Central memory CD8-positive, alpha-beta T cell (primary cell): ENCODE data around the gene CAPNS2.

Source experiments
- ATAC-seq: fragments of 150-1000 bp; cut with Tn5 transposase; replicated peaks from 2 replicates; pipeline ENCODE4 v1.10.0; 2022; ENCODE audit warnings: mild to moderate bottlenecking, moderate FRiP score, moderate number of reproducible peaks; ENCODE audit not compliant: poor library complexity, severe bottlenecking; ENCODE audit errors: extremely low read depth
- DNase-seq, 2 donors: peaks; one replicate each; pipeline ENCODE4 v3.0.0; 2021; ENCODE audit warnings: low spot score in 2 of 2
- H3K27ac Mint-ChIP-seq: one replicate; pipeline ENCODE4 v1.8.0; 2022; ENCODE audit warnings: low read depth, mild to moderate bottlenecking, moderate library complexity, mixed read lengths
- H3K27me3 Mint-ChIP-seq: one replicate; pipeline ENCODE4 v1.8.0; 2022; ENCODE audit warnings: mixed read lengths
- H3K36me3 Mint-ChIP-seq: one replicate; pipeline ENCODE4 v1.8.0; 2022; ENCODE audit warnings: mild to moderate bottlenecking, moderate library complexity, mixed read lengths; ENCODE audit not compliant: insufficient read depth
- H3K4me1 Mint-ChIP-seq: one replicate; pipeline ENCODE4 v1.8.0; 2022; ENCODE audit warnings: mixed read lengths
- H3K4me3 Mint-ChIP-seq: one replicate; pipeline ENCODE4 v1.8.0; 2022; ENCODE audit warnings: mild to moderate bottlenecking, moderate library complexity, mixed read lengths
- H3K9me3 Mint-ChIP-seq: one replicate; pipeline ENCODE4 v1.8.0; 2022; ENCODE audit warnings: mixed read lengths

The CAPNS2 gene

DNA sequence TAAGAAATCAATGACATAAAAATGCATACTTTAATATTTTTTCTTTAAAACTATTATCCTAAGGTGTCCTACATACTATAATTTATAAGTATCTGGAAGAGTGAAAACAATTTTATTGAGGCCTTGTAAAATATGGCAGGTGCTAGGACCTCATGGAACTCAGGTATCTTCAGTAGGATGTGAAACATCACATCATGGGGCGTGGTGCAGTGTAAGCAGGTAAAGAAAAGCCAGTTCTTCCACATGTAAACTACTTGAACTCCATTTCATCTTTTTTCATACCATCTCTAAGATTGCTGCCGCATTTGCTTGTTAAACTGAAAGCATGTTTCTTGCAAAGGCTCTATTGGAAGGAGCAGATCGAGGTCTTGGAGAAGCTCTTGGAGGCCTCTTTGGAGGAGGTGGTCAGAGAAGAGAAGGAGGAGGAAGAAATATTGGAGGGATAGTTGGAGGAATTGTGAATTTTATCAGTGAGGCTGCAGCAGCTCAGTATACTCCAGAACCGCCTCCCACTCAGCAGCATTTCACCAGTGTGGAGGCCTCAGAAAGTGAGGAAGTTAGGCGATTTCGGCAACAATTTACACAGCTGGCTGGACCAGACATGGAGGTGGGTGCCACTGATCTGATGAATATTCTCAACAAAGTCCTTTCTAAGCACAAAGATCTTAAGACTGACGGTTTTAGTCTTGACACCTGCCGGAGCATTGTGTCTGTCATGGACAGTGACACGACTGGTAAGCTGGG is at the start of gene CAPNS2:
CAPNS2 (plus strand) TSS at position 253 of the 744 bp plus-strand sequence; CDS start at position 326, 73 bp downstream.
- Mint-ChIP-seq H3K27me3 (peaks cover 62% of the 10 kb centered on the region), H3K9me3 (no peaks in the 10 kb centered on the region), H3K4me3 (no peak within 1 kb of the TSS), H3K36me3 (peaks cover 2% of the 10 kb centered on the region), H3K27ac (no peak within 1 kb of the TSS), H3K4me1 (no peaks in the 10 kb centered on the region)
- ATAC-seq (no peak), DNase-seq (no peak)

DNA sequence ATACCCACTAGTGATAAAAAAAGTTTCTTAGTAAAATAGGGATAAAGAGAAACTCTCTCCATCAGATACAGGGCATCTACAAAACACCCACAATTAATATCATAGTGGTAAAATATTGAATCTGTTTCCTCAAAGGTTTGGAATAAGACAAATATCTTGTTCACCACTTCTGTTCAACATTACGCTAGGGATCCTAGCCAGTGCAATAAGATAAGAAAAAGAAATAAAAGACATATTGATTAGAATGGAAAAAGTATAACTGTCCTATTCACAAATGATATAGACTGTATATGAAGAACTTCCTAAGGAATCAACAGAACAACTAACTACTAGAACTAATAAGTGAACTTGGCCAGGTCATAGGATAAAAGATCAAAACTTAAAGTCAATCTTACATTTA is 44.7 kb upstream of the CAPNS2 start:
- H3K27ac Mint-ChIP-seq = no peak overlapping the region
- H3K9me3 Mint-ChIP-seq = no peaks in the 10 kb centered on the region
- peaks cover 12% of the 10 kb centered on the region for H3K27me3 Mint-ChIP-seq
- no peaks in the 10 kb centered on the region for H3K4me1 Mint-ChIP-seq
- no peak for ATAC-seq
- H3K4me3 Mint-ChIP-seq = no peak overlapping the region
- no peak for DNase-seq
- H3K36me3 Mint-ChIP-seq = no peaks in the 10 kb centered on the region

DNA sequence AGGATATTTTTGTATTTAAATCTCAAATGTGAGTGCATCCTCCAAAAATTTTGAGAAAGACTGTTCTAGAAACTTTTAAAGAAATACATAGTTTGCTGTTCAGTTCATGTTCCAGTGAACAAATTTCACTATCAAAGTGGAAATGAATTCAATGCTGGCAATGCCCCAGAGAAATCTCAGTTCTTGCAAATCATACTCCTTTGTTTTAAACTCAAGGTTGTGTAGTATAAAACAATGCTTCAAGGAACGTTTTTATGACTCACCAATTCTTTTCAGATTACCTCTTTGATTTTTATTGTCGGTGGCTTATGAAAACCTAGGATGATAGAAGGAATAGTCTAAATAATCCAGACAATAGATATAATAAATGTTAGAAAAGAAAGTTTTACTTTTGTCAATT is 40.0 kb upstream of the CAPNS2 start:
- Mint-ChIP-seq H3K4me1 (no peaks in the 10 kb centered on the region), H3K4me3 (no peak overlapping the region), H3K27ac (no peak overlapping the region), H3K36me3 (peaks cover 1% of the 10 kb centered on the region), H3K9me3 (no peaks in the 10 kb centered on the region), H3K27me3 (peaks cover 21% of the 10 kb centered on the region)
- DNase-seq (no peak), ATAC-seq (no peak)

DNA sequence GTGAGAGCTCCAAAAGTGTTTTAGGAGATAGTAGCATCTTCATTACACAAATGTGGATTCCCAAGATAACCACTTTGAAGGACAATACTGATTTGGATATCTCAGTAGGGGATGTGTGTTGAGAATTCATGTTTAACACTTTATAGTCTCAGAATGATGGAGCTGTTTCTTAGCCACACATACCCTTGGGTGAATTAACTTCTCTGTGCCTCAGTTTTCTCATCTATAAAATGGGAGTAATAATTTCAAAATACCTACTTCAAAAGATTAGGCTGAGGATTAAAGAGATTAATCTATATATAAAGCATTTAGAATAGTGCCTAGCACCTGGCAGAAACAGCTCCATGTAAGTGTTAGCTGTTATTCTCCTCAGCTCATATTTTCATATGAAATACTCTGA is 38.6 kb upstream of the CAPNS2 start:
- Mint-ChIP-seq H3K4me3 (no peak overlapping the region), H3K4me1 (no peaks in the 10 kb centered on the region), H3K9me3 (no peaks in the 10 kb centered on the region), H3K36me3 (peaks cover 1% of the 10 kb centered on the region), H3K27ac (no peak overlapping the region), H3K27me3 (peaks cover 21% of the 10 kb centered on the region)
- ATAC-seq = no peak
- no peak for DNase-seq

DNA sequence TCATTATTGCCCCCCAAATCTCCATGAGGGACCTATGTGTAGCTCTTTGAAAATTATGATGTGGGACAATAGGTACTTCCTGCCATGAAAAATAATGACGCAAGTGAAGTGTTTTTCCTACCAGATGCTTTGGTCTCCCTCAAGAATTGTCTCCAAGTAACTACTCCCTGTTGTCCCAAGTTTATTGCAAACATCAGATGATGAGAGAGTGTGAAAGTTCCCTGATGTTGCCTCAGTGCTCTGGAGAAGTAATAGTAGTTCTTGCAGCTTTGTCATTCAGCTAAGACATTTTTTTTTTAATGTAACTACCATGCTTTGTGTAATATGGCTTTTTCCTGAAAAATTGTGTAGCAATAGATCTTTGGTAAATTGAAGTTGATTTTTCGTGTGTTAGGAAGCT is 37.5 kb upstream of the CAPNS2 start:
- DNase-seq (no peak), ATAC-seq (no peak)
- no peak overlapping the region for H3K4me3 Mint-ChIP-seq
- peaks cover 1% of the 10 kb centered on the region for H3K36me3 Mint-ChIP-seq
- no peak overlapping the region for H3K27ac Mint-ChIP-seq
- H3K4me1 Mint-ChIP-seq = no peaks in the 10 kb centered on the region
- peaks cover 21% of the 10 kb centered on the region for H3K27me3 Mint-ChIP-seq
- no peaks in the 10 kb centered on the region for H3K9me3 Mint-ChIP-seq

DNA sequence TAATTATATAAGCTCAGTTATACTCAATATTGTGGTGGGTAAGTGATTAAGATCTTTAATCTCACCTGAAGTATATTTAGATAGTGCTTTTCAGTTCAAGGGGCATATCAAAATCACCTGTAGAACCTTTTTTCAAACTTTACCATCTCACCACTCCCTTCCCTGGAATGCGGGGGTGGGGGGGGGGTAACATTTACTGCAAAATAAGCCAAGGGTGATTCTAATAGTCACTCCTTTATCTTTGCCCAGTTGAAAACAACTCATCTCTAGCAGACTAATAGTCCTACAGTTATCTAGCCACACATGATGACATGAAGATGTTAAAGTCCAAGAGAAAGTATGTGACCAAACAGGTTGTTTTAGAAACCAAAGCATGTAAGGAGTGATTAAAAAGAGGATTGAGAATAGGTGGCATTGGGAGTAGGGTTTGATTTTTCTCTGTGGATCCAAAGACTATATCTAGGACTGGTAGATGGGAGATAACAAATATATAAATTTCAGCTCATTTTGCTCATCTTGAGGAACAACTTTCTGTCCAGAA is 36.1 kb upstream of the CAPNS2 start:
- Mint-ChIP-seq H3K27me3 (peaks cover 21% of the 10 kb centered on the region), H3K9me3 (no peaks in the 10 kb centered on the region), H3K4me3 (no peak overlapping the region), H3K4me1 (no peaks in the 10 kb centered on the region), H3K27ac (no peak overlapping the region), H3K36me3 (peaks cover 1% of the 10 kb centered on the region)
- DNase-seq (no peak), ATAC-seq (no peak)

DNA sequence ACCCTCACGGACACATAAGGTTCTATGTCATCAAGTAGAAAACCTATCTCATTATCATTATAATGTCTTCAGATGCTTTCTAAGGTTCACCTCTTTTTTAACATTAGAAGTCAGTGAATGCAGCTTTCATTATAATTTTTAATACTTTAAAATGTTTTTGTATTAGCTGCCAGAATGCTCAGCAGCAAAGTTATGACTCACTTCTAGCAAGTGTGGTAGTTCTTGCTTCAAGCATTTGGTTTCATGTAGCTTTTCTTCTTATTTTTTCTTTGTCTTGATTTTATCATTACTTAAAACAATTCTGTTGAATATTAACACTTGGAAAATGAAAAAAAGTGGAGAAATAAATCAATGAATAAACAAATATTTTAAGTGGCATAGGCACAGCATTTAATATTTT is 34.3 kb upstream of the CAPNS2 start:
- no peak for DNase-seq
- no peak for ATAC-seq
- H3K9me3 Mint-ChIP-seq = no peaks in the 10 kb centered on the region
- H3K4me3 Mint-ChIP-seq = no peak overlapping the region
- H3K27ac Mint-ChIP-seq = no peak overlapping the region
- H3K4me1 Mint-ChIP-seq = no peaks in the 10 kb centered on the region
- peaks cover 1% of the 10 kb centered on the region for H3K36me3 Mint-ChIP-seq
- H3K27me3 Mint-ChIP-seq = peaks cover 21% of the 10 kb centered on the region

DNA sequence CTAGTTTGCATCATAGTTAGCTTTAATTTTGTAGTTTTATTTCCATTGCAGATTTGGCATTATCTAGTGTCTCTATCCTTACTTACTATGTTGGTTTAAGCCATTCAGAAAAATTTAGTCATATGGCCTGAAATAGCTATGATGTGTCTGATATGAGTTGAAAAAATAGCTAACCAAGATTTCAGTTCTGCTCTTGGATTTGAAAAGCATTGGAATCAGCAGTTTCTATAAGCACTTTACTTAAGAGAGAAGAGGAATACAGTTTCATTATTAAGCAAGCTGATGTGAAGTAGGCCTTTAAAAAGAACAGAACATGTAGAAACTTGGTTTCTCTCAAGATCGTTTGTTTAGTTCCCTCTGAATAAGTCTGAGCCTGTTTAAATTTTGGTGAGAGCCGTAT is 31.7 kb upstream of the CAPNS2 start:
- ATAC-seq (no peak), DNase-seq (no peak)
- peaks cover 1% of the 10 kb centered on the region for H3K36me3 Mint-ChIP-seq
- H3K27ac Mint-ChIP-seq = no peak overlapping the region
- no peaks in the 10 kb centered on the region for H3K4me1 Mint-ChIP-seq
- no peak overlapping the region for H3K4me3 Mint-ChIP-seq
- H3K27me3 Mint-ChIP-seq = peaks cover 9% of the 10 kb centered on the region
- no peaks in the 10 kb centered on the region for H3K9me3 Mint-ChIP-seq

DNA sequence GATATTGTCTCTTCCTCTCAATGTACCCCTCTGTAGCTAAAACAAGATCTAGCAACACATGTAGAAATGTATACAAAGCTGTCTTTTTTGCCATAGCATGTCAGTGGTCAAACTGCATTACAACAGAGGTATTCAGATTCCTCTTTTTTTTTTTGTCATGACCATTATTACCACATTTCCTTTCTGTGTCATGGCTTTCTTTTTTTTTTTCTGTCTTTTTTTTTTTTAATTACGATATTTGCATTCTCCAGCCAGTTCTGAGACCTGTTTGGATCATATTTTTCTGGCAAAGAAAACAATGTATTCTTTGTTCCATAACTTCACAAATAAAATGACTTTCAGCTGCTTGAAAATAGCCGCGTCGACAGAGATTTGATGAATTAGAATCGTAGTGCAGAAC is 27.4 kb upstream of the CAPNS2 start:
- no peak for DNase-seq
- no peak overlapping the region for H3K4me3 Mint-ChIP-seq

DNA sequence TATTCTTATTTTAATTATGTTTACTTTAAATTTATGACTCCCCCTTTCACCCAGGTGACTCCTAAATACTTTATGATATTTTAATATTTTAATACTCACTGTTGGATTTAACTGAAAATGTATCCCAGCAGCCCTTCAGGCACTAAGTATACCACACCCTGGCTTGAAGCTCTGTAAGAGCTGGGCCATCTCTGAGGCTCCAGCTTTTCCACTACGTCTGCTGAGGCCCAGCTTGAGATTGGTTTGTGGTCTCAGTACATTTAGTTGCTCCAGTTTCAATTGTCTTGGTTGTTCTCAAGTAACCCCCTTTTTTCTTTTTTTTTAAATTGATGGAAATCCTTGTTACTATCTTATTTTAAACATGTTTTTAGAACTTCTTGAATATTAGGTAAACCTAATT is 27.0 kb upstream of the CAPNS2 start:
- H3K9me3 Mint-ChIP-seq = no peaks in the 10 kb centered on the region
- no peaks in the 10 kb centered on the region for H3K36me3 Mint-ChIP-seq
- DNase-seq = no peak
- H3K4me1 Mint-ChIP-seq = no peaks in the 10 kb centered on the region
- ATAC-seq = no peak
- H3K4me3 Mint-ChIP-seq = no peak overlapping the region
- no peak overlapping the region for H3K27ac Mint-ChIP-seq
- H3K27me3 Mint-ChIP-seq = no peaks in the 10 kb centered on the region

More for the DNA sequence above, 27.4 kb upstream of the CAPNS2 start:
- Mint-ChIP-seq H3K4me1 (no peaks in the 10 kb centered on the region), H3K36me3 (no peaks in the 10 kb centered on the region), H3K9me3 (no peaks in the 10 kb centered on the region), H3K27me3 (no peaks in the 10 kb centered on the region), H3K27ac (no peak overlapping the region)
- no peak for ATAC-seq

DNA sequence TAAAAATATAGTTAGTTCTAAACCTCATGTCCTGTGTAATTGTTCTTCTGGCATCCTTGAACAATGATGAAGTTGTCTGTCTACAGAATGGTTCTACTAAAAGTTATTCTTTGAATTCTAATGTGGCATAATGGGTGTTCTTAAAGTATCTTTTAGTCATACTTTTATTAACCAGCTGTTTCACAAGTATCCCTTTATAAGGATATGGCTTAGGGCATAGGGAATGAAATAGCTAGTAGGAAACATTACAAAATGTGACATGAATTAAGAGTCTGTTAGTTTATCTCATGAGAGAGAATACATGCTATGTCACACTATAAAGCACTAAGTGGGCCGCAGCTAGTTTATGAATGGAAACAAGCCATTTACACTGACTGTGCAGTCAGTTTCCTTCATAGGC is 26.3 kb upstream of the CAPNS2 start:
- no peak overlapping the region for H3K4me3 Mint-ChIP-seq
- H3K27ac Mint-ChIP-seq = no peak overlapping the region
- H3K9me3 Mint-ChIP-seq = no peaks in the 10 kb centered on the region
- no peaks in the 10 kb centered on the region for H3K36me3 Mint-ChIP-seq
- H3K27me3 Mint-ChIP-seq = no peaks in the 10 kb centered on the region
- H3K4me1 Mint-ChIP-seq = no peaks in the 10 kb centered on the region
- DNase-seq (no peak), ATAC-seq (no peak)

DNA sequence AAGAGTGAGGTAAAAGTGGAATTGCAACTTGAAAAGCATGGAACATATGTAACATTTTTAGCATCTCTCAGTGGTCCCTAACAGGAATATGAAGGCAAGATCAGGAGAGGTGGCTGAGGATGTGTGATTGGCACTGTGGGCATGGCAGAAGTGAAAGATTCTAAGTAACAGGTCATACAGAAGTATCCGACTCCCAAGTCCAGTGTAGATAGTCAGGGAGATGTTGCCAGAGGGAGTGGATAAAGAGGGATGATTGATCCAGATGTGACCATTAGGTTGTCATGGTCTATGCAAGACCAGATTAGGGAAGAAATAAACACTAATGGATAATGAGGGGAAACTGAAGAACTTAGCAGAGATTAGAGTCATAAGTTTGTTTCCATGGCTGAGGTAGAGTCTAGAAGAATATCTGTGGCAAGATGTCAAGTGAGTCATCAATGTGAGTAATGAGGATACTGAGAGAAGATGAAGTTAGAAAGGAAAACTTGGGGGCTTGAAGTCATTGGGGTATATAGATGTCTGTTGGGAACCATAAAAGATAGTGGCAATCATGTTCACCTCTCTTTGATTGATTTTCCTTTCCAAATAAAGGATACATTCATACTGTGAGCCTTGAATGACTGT is 23.9 kb upstream of the CAPNS2 start:
- Mint-ChIP-seq H3K4me3 (no peak overlapping the region), H3K27ac (no peak overlapping the region), H3K36me3 (no peaks in the 10 kb centered on the region), H3K9me3 (no peaks in the 10 kb centered on the region), H3K4me1 (no peaks in the 10 kb centered on the region), H3K27me3 (no peaks in the 10 kb centered on the region)
- DNase-seq (no peak), ATAC-seq (no peak)

DNA sequence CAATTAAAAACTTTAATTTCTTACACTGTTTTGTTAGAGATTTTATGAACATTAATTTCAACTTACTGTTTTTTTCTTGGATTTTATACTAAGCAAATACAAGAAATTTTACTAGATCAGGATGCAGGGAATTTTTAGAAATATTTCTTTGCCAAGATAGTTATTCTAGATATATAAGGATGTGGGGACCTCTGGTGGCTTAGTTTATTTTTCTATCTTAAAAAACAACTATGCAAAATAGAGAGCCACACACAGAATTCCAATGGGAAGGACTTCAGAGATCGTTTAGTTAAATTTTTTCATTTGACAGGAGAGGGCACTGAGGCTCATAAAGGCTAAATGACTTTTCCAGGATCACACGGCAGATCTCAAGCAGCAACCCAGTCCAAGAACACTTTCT is 23.0 kb upstream of the CAPNS2 start:
- ATAC-seq = no peak
- Mint-ChIP-seq H3K4me3 (no peak overlapping the region), H3K9me3 (no peaks in the 10 kb centered on the region), H3K27me3 (no peaks in the 10 kb centered on the region), H3K36me3 (no peaks in the 10 kb centered on the region), H3K4me1 (no peaks in the 10 kb centered on the region), H3K27ac (no peak overlapping the region)
- DNase-seq = no peak
